Measurements from ENCODE around the gene MAP7D3.
A peak's percentile ranks its signal among the peaks of the same experiment; 100 is the strongest.
"Not testable (repeated sequence)": the region's sequence is repeated elsewhere in the genome, so short reads cannot be mapped to it uniquely, and the experiment has no call there.

The MAP7D3 gene

GRCh38 chrX:136251041-136251991, at the start of gene MAP7D3:
Gene MAP7D3 (minus strand): TSS chrX:136251400. CDS start chrX:136251358, 42 bp downstream.
- DNase-seq: peak in 10 of 14 donors; percentile 2 to 47 (median 24)

- DNase-seq: not testable (repeated sequence)
Measured at GRCh38 chrX:136300721-136301120, 49.5 kb upstream of the MAP7D3 start, which contains the start of gene ADGRG4. Gene ADGRG4 (plus strand): TSS chrX:136300963. CDS start chrX:136308778, 7,815 bp downstream.

- no peak for DNase-seq
Measured at GRCh38 chrX:136295380-136295779, 44.2 kb upstream of the MAP7D3 start.

- DNase-seq: no peak
Measured at GRCh38 chrX:136292656-136293055, 41.5 kb upstream of the MAP7D3 start.

- no peak for DNase-seq
Measured at GRCh38 chrX:136291824-136292223, 40.6 kb upstream of the MAP7D3 start.

GRCh38 chrX:136286375-136286774, 35.2 kb upstream of the MAP7D3 start:
- DNase-seq: not testable (repeated sequence)

GRCh38 chrX:136275553-136275952, 24.4 kb upstream of the MAP7D3 start:
- DNase-seq: no peak

- no peak for DNase-seq
Measured at GRCh38 chrX:136273986-136274385, 22.8 kb upstream of the MAP7D3 start.

GRCh38 chrX:136272325-136272724, 21.1 kb upstream of the MAP7D3 start:
- no peak for DNase-seq

- DNase-seq: no peak
Measured at GRCh38 chrX:136271300-136271699, 20.1 kb upstream of the MAP7D3 start.

- no peak for DNase-seq
Measured at GRCh38 chrX:136269921-136270320, 18.7 kb upstream of the MAP7D3 start.

GRCh38 chrX:136268051-136269048, 17.1 kb upstream of the MAP7D3 start:
- peak in 5 of 14 donors; percentile 0 to 21 (median 14) for DNase-seq

GRCh38 chrX:136266828-136267227, 15.6 kb upstream of the MAP7D3 start:
- DNase-seq: no peak

- no peak for DNase-seq
Measured at GRCh38 chrX:136262812-136263315, 11.7 kb upstream of the MAP7D3 start.

GRCh38 chrX:136262243-136262642, 11.0 kb upstream of the MAP7D3 start:
- no peak for DNase-seq

GRCh38 chrX:136261321-136261720, 10.1 kb upstream of the MAP7D3 start:
- no peak for DNase-seq

GRCh38 chrX:136260776-136261175, 9.6 kb upstream of the MAP7D3 start:
- DNase-seq: no peak

- DNase-seq: no peak
Measured at GRCh38 chrX:136259543-136259942, 8.3 kb upstream of the MAP7D3 start.

GRCh38 chrX:136258951-136259350, 7.8 kb upstream of the MAP7D3 start:
- no peak for DNase-seq

- DNase-seq: no peak
Measured at GRCh38 chrX:136256026-136256425, 4.8 kb upstream of the MAP7D3 start.

GRCh38 chrX:136255541-136255940, 4.3 kb upstream of the MAP7D3 start:
- no peak for DNase-seq
